Neural progenitor cell (in vitro differentiated cells): ENCODE measurements around the gene BZW1.

Experiments
- EZH2 ChIP-seq: fragments of 200-600 bp; sonication (generic); IDR thresholded peaks from 2 replicates; pipeline ENCODE4 v1.6.1; 2017; ENCODE audit warnings: antibody characterized with exemption, mild to moderate bottlenecking, moderate library complexity
- EZH2phosphoT487 ChIP-seq: fragments of 200-600 bp; sonication (generic); IDR thresholded peaks from 2 replicates; pipeline ENCODE4 v1.6.1; 2017; ENCODE audit warnings: antibody characterized with exemption
- TF ChIP-seq, protein P1 (sequence below): fragments of 200-600 bp; sonication (generic); IDR thresholded peaks from 2 replicates; pipeline ENCODE4 v1.5.1; 2017; ENCODE audit warnings: antibody characterized with exemption, mild to moderate bottlenecking

DNA sequence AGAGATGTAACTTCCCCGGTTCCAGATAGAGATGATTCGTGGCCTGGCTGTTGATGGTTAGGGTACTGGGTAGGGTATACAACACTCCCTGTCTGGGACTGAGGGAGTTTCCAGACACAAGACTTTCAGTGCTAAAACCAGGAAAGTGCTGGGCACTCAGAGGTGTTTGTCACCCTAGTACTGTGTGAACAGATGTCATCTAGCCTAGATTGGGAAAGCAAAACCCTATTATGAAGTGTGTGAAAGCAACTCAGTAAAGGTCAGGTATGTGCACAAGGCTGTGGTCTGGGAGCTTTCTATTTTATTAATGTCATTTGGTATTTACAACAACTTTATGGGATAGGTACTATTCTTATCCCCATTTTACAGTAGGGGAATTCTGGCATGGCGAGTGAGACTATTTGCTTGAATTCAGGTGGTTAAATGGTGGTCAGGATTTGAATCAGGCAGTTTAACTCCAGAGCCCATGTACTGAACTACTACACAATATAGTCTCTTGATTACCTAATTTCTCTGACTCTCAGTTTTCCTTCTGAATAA, 2.6 kb downstream of the BZW1 start:
- TF ChIP-seq, protein P1, sequence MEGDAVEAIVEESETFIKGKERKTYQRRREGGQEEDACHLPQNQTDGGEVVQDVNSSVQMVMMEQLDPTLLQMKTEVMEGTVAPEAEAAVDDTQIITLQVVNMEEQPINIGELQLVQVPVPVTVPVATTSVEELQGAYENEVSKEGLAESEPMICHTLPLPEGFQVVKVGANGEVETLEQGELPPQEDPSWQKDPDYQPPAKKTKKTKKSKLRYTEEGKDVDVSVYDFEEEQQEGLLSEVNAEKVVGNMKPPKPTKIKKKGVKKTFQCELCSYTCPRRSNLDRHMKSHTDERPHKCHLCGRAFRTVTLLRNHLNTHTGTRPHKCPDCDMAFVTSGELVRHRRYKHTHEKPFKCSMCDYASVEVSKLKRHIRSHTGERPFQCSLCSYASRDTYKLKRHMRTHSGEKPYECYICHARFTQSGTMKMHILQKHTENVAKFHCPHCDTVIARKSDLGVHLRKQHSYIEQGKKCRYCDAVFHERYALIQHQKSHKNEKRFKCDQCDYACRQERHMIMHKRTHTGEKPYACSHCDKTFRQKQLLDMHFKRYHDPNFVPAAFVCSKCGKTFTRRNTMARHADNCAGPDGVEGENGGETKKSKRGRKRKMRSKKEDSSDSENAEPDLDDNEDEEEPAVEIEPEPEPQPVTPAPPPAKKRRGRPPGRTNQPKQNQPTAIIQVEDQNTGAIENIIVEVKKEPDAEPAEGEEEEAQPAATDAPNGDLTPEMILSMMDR = no peak
- TF ChIP-seq EZH2phosphoT487 (no peak), EZH2 (no peak)
